Measurements from ENCODE around the gene CYTH2.
A peak's percentile ranks its signal among the peaks of the same experiment; 100 is the strongest.

DNA sequence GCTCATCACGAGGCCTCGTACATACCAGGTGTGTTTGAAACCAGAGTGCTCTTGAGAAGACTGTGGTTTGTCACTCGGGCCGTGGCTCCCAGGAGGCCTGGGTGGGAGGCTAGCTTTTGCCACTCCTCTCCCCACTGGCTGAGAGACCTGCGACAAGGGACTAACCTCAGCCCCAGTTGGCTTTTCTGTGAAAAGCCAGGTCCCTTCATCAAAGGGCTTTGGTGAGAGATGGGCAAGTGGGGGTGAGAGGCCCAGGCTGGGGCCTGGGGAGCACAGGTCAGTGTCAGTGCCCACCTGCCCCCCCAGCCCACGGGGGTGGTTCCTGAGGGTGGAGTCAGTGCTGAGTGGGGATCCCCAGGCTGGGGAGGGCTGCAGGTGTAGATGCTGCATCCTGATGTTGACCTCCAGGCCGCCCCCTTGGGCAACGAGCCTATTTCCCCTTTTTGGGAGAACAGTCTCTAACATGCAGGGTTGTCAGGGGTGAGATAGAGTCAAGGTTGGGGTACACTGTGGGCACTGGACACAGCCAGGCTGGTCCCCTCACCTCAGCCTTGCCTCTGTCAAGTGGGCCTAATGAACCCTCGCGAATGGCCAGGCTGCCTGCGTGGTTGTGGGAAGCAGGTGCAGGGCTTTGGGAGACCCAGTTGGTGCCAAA lies 13.1 kb upstream of the CYTH2 start:
- TF ChIP-seq, protein P1, sequence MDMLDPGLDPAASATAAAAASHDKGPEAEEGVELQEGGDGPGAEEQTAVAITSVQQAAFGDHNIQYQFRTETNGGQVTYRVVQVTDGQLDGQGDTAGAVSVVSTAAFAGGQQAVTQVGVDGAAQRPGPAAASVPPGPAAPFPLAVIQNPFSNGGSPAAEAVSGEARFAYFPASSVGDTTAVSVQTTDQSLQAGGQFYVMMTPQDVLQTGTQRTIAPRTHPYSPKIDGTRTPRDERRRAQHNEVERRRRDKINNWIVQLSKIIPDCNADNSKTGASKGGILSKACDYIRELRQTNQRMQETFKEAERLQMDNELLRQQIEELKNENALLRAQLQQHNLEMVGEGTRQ (IDR thresholded peaks at IDR 0.05; ENCODE audit: low read length) = no peak
- TF ChIP-seq, protein P2, sequence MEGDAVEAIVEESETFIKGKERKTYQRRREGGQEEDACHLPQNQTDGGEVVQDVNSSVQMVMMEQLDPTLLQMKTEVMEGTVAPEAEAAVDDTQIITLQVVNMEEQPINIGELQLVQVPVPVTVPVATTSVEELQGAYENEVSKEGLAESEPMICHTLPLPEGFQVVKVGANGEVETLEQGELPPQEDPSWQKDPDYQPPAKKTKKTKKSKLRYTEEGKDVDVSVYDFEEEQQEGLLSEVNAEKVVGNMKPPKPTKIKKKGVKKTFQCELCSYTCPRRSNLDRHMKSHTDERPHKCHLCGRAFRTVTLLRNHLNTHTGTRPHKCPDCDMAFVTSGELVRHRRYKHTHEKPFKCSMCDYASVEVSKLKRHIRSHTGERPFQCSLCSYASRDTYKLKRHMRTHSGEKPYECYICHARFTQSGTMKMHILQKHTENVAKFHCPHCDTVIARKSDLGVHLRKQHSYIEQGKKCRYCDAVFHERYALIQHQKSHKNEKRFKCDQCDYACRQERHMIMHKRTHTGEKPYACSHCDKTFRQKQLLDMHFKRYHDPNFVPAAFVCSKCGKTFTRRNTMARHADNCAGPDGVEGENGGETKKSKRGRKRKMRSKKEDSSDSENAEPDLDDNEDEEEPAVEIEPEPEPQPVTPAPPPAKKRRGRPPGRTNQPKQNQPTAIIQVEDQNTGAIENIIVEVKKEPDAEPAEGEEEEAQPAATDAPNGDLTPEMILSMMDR (IDR thresholded peaks at IDR 0.05; ENCODE audit: control extremely low read depth in 1 of 3, insufficient read depth in 1 of 3, low read depth in 1 of 3, low read length in 3 of 3) = no peak
- TF ChIP-seq POLR2A (IDR thresholded peaks at IDR 0.05; ENCODE audit: control extremely low read depth in 1 of 2, low read depth in 2 of 2, low read length in 2 of 2) (0 out of 3 replicates have a peak, but pooled peaks of 1 of the 2 experiments have one; percentile 24), RAD21 (IDR thresholded peaks at IDR 0.05 in 1 of 2, conservative IDR thresholded peaks at IDR 0.05 in 1 of 2; ENCODE audit: low read depth in 2 of 2, low read length in 2 of 2) (no peak), JUND (IDR thresholded peaks at IDR 0.05; ENCODE audit: low read length) (no peak), FOSL1 (IDR thresholded peaks at IDR 0.05; ENCODE audit: insufficient read depth, low read depth, low read length) (no peak), SAP30 (IDR thresholded peaks at IDR 0.05; ENCODE audit: insufficient read depth, insufficient replicate concordance, low read length) (no peak), POLR2AphosphoS5 (IDR thresholded peaks at IDR 0.05; ENCODE audit: low read depth, low read length) (no peak)
